ENCODE measurements around the gene OGFR.

OGFR gene

DNA sequence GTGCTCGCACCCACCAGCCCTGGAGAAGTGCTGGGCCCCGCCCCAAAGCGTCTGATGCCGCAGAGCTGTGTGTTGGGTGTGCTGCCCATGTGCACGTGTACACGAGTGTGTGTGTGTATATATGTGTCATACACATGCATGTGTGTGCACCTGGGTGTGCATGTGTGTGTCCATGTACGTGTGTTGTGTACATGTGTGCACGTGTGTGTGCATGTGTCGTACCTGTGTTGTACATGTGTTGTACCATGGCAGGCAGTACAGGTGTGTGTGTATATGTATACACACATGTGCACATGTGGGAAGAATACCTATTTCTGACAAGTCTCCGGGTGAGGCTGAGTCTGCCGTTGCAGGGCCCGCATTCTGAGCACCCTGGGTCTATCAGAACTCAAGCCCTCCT is 14.6 kb upstream of the OGFR start:
- Histone ChIP-seq H3K9me3 (ENCODE audit: control insufficient read depth, insufficient read depth, low read length) (no peaks in the 10 kb centered on the region), H3K27me3 (ENCODE audit: control insufficient read depth, insufficient read depth, low read length) (no peaks in the 10 kb centered on the region), H3K4me3 (ENCODE audit: low read depth, low read length) (no peak overlapping the region), H3K4me1 (ENCODE audit: control insufficient read depth, insufficient read depth, low read length) (no peaks in the 10 kb centered on the region), H3K36me3 (ENCODE audit: control insufficient read depth, insufficient read depth, low read length) (no peaks in the 10 kb centered on the region), H3K9ac (ENCODE audit: low read depth, low read length) (no peak overlapping the region)

GRCh38 chr20:62791301-62792181 is 13.1 kb upstream of the OGFR start:
- peaks cover 2% of the 10 kb centered on the region for H3K27me3 ChIP-seq (ENCODE audit: control insufficient read depth, insufficient read depth, low read length)
- no peak overlapping the region for H3K9ac ChIP-seq (ENCODE audit: low read depth, low read length)
- H3K4me1 ChIP-seq (ENCODE audit: control insufficient read depth, insufficient read depth, low read length), result no peaks in the 10 kb centered on the region
- peak overlapping the region; percentile 30 for H3K4me3 ChIP-seq (ENCODE audit: low read depth, low read length)
- H3K9me3 ChIP-seq (ENCODE audit: control insufficient read depth, insufficient read depth, low read length), result no peaks in the 10 kb centered on the region
- H3K36me3 ChIP-seq (ENCODE audit: control insufficient read depth, insufficient read depth, low read length), result no peaks in the 10 kb centered on the region

- H3K36me3 ChIP-seq (ENCODE audit: control insufficient read depth, insufficient read depth, low read length), result no peaks in the 10 kb centered on the region
- H3K27me3 ChIP-seq (ENCODE audit: control insufficient read depth, insufficient read depth, low read length), result peaks cover 2% of the 10 kb centered on the region
- H3K4me3 ChIP-seq (ENCODE audit: low read depth, low read length), result no peak overlapping the region
- no peaks in the 10 kb centered on the region for H3K4me1 ChIP-seq (ENCODE audit: control insufficient read depth, insufficient read depth, low read length)
- no peaks in the 10 kb centered on the region for H3K9me3 ChIP-seq (ENCODE audit: control insufficient read depth, insufficient read depth, low read length)
- no peak overlapping the region for H3K9ac ChIP-seq (ENCODE audit: low read depth, low read length)
These were observed 12.3 kb upstream of the OGFR start for GRCh38 chr20:62792182-62792939.

DNA sequence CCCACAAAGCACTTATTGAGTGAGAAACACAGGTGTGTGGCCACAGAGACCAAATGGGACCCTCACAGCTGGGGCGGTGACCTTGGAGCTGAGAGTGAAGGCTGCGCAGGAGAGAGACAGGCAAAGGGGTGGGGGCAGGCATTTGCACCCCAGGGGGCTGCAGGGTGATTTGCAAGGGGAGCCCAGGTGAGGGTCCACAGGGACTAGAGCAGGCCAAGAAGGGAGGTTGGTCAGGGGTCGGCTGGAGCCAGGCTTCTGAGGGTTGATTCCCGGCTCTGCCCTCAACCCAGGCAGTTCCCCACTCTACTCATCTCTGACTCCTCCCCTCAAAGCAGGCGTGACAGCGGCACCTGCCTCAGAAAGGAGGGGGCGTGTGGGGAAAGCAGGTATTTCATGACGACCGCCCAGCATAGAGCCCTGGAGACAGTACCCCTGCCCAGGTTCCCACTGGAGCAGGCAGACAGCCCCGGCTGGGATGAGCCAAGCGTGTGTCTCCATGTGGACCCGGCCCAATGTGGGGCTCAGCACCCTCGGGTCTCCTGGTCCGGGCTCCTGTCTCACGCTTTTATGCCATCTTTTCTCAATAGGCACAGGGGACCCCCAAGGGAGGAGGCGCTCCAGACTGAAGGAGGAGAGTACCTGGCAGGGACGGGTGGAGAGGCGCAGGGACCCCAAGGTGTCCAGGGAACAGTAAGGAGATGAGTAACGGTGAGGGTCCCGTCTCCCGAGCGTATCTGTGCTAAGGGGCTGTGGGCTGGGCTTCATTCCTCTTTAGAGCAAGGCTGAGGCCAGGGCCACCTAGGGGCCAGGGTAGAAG is 11.5 kb upstream of the OGFR start:
- peaks cover 5% of the 10 kb centered on the region for H3K36me3 ChIP-seq (ENCODE audit: control insufficient read depth, insufficient read depth, low read length)
- H3K9ac ChIP-seq (ENCODE audit: low read depth, low read length), result no peak overlapping the region
- peaks cover 2% of the 10 kb centered on the region for H3K27me3 ChIP-seq (ENCODE audit: control insufficient read depth, insufficient read depth, low read length)
- H3K4me3 ChIP-seq (ENCODE audit: low read depth, low read length), result peak overlapping the region; percentile 43
- no peaks in the 10 kb centered on the region for H3K9me3 ChIP-seq (ENCODE audit: control insufficient read depth, insufficient read depth, low read length)
- no peaks in the 10 kb centered on the region for H3K4me1 ChIP-seq (ENCODE audit: control insufficient read depth, insufficient read depth, low read length)

GRCh38 chr20:62793757-62794006 is 11.0 kb upstream of the OGFR start:
- Histone ChIP-seq H3K9me3 (ENCODE audit: control insufficient read depth, insufficient read depth, low read length) (no peaks in the 10 kb centered on the region), H3K36me3 (ENCODE audit: control insufficient read depth, insufficient read depth, low read length) (peaks cover 8% of the 10 kb centered on the region), H3K4me1 (ENCODE audit: control insufficient read depth, insufficient read depth, low read length) (no peaks in the 10 kb centered on the region), H3K4me3 (ENCODE audit: low read depth, low read length) (peak overlapping the region; percentile 43), H3K9ac (ENCODE audit: low read depth, low read length) (no peak overlapping the region), H3K27me3 (ENCODE audit: control insufficient read depth, insufficient read depth, low read length) (peaks cover 2% of the 10 kb centered on the region)

DNA sequence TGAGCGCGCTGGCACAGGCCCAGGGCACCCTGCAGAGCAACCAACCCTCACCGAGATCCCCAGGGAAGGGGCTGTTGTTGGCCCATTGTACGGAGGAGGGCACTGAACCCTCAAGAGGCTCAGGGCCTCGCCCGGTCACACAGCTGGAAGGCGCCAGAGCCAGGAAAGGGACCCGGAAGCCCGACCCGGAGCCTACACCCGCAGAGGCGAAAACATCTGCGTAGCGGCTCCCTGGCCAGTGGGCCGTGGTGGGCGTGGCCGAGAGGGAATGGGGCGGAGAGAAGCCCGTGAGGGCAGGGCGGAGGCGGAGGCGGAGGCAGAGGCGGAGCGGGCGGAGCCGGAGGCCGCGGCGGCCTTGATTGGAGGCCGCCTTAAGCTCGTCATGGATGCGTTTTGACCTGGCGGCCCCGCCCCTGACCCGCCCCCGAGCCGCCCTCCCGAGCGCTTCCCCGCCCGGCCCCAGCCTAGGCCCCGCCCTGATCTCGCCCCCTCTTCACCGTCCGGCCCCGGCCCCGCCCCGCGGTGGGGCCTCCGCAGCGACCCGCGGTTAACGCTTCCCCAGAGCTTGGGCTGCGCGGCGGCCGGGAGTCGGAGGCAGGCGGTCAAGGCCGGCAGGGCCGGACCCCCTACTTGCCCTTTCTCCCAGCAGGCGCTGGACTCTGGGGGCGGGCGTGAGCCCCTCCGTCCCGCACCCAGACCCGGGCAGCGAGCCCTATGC is 10.5 kb upstream of the OGFR start:
- peaks cover 13% of the 10 kb centered on the region for H3K36me3 ChIP-seq (ENCODE audit: control insufficient read depth, insufficient read depth, low read length)
- peak overlapping the region; percentile 63 for H3K4me3 ChIP-seq (ENCODE audit: low read depth, low read length)
- H3K9me3 ChIP-seq (ENCODE audit: control insufficient read depth, insufficient read depth, low read length), result no peaks in the 10 kb centered on the region
- H3K9ac ChIP-seq (ENCODE audit: low read depth, low read length), result no peak overlapping the region
- peaks cover 2% of the 10 kb centered on the region for H3K27me3 ChIP-seq (ENCODE audit: control insufficient read depth, insufficient read depth, low read length)
- H3K4me1 ChIP-seq (ENCODE audit: control insufficient read depth, insufficient read depth, low read length), result no peaks in the 10 kb centered on the region

DNA sequence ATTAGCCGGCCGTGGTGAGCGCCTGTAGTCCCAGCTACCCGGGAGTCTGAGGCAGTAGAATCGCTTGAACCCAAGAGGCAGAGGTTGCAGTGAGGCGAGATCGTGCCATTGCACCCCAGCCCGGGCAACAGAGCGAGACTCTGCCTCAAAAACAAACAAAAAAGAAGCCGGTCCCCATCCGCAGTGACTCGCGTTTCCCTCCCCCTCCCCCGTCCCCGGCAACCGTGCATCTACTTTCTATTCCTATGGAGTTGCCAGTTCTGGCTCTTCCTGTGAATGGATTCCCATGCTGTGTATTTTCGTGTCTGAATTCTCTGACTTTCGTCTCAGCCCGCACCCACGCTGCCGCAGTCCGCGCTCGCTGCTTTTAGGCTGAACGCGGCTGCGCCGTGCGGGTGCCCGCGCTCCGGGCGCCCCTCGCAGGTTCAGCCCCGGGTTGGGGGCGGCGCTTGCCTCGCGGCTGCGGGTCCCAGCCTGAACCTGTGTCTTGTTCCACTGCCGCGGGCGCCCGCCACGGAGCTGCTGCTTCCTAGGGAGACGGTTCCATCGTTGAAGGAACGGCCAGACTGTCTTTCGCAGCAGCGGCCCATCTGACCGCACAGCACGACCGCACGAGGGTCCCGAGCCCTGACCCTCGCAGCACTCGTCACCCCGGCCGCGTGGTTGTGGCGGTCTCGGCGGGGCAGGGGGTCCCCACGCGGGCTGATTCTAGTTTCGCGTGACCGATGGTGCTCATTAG is 9.4 kb upstream of the OGFR start:
- H3K9ac ChIP-seq (ENCODE audit: low read depth, low read length), result no peak overlapping the region
- peaks cover 2% of the 10 kb centered on the region for H3K27me3 ChIP-seq (ENCODE audit: control insufficient read depth, insufficient read depth, low read length)
- H3K4me1 ChIP-seq (ENCODE audit: control insufficient read depth, insufficient read depth, low read length), result no peaks in the 10 kb centered on the region
- peaks cover 18% of the 10 kb centered on the region for H3K36me3 ChIP-seq (ENCODE audit: control insufficient read depth, insufficient read depth, low read length)
- no peaks in the 10 kb centered on the region for H3K9me3 ChIP-seq (ENCODE audit: control insufficient read depth, insufficient read depth, low read length)
- H3K4me3 ChIP-seq (ENCODE audit: low read depth, low read length), result peak overlapping the region; percentile 63

DNA sequence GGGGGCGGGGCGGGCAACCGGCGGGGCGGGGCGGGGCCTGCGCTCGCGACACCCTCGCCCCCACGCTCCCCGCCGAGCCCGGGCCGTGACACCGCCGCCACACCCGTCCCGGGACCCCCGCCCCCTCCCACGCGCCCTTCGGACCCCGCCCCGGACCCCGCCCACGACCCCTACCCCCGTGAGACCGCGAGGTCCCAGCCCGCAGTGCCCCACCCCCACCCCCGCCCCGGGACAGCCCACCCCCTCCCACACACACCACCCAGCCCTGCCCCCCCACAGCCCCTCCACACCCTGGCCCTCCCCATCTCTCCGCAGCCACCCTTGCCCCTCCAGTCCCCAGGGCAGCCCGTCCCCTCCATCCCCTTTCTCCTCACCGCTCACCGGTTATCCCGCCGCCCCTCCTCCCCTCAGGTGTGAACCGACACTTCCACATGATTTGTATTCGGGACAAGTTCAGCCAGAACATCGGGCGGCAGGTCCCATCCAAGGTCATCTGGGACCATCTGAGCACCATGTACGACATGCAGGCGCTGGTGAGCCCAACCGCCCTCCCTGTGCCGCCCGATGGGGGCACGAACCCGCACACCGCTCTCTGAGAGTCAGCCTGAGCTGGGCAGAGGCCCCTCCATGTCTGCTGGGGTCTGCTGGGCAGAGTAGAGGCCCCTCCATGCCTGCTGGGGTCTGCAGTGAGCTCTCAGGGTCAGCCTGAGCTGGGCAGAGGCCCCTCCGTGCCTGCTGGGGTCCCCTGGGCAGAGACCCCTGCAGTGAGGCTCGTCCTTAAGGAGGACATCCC is 7.7 kb upstream of the OGFR start:
- no peaks in the 10 kb centered on the region for H3K9me3 ChIP-seq (ENCODE audit: control insufficient read depth, insufficient read depth, low read length)
- no peak overlapping the region for H3K9ac ChIP-seq (ENCODE audit: low read depth, low read length)
- H3K36me3 ChIP-seq (ENCODE audit: control insufficient read depth, insufficient read depth, low read length), result peaks cover 22% of the 10 kb centered on the region
- H3K27me3 ChIP-seq (ENCODE audit: control insufficient read depth, insufficient read depth, low read length), result peaks cover 2% of the 10 kb centered on the region
- H3K4me1 ChIP-seq (ENCODE audit: control insufficient read depth, insufficient read depth, low read length), result no peaks in the 10 kb centered on the region
- peak overlapping the region; percentile 48 for H3K4me3 ChIP-seq (ENCODE audit: low read depth, low read length)

GRCh38 chr20:62797671-62798532 is 6.7 kb upstream of the OGFR start:
- H3K9ac ChIP-seq (ENCODE audit: low read depth, low read length), result peak overlapping the region; percentile 12
- no peak overlapping the region for H3K4me3 ChIP-seq (ENCODE audit: low read depth, low read length)
- peaks cover 2% of the 10 kb centered on the region for H3K27me3 ChIP-seq (ENCODE audit: control insufficient read depth, insufficient read depth, low read length)
- peaks cover 22% of the 10 kb centered on the region for H3K36me3 ChIP-seq (ENCODE audit: control insufficient read depth, insufficient read depth, low read length)
- H3K4me1 ChIP-seq (ENCODE audit: control insufficient read depth, insufficient read depth, low read length), result no peaks in the 10 kb centered on the region
- H3K9me3 ChIP-seq (ENCODE audit: control insufficient read depth, insufficient read depth, low read length), result no peaks in the 10 kb centered on the region

DNA sequence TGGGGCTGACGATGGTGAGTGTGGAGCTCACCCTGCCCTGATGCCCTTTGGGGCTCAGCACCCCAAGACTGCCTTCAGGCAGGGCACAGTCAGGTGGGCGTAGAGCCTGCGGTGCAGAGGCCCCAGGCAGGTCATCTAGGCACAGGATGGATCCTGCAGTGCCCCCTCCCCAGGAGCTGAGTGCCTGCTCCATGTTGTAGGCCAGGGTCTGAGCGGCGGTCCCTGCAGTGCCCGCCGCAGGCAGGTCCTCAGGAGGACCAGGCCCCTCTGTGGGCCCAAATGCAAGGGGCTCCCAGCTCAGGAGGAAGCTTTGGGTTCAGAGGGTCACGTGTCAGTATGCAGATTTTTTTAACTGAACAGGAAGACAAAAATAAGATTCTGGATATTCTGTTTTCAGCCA is 5.6 kb upstream of the OGFR start:
- H3K9me3 ChIP-seq (ENCODE audit: control insufficient read depth, insufficient read depth, low read length), result no peaks in the 10 kb centered on the region
- no peak overlapping the region for H3K4me3 ChIP-seq (ENCODE audit: low read depth, low read length)
- H3K36me3 ChIP-seq (ENCODE audit: control insufficient read depth, insufficient read depth, low read length), result peaks cover 22% of the 10 kb centered on the region
- H3K27me3 ChIP-seq (ENCODE audit: control insufficient read depth, insufficient read depth, low read length), result peaks cover 4% of the 10 kb centered on the region
- no peak overlapping the region for H3K9ac ChIP-seq (ENCODE audit: low read depth, low read length)
- no peaks in the 10 kb centered on the region for H3K4me1 ChIP-seq (ENCODE audit: control insufficient read depth, insufficient read depth, low read length)

All from iPS-15b (cell line).